ENCODE data around the gene MAB21L3. TPM values are rescaled to one million over a fixed set of nuclear protein-coding genes. Genes with fewer than 3 reads are reported as not detected.

The MAB21L3 gene
- total RNA-seq, 4 donors from 2014 or later: not detected

DNA sequence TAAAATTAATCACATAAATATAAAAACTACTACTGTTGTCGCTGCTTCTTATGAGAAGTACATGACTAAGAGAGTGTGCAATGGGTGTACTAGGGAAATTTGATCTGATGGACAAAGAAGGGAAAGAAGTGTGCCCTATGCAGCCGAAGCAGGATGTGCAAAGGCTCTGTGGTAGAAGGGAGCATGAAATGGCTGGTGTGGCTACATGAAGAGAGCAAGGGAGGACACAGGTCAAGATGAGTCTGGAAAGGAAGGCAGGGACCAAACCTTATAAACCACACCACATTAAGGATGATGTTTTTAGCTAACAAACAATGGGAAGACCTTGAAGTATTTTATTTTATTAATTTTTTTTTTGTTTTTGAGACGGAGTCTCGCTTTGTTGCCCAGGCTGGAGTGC lies 20.0 kb downstream of the MAB21L3 start:
- no peak overlapping the region for H3K27ac ChIP-seq
- H3K4me1 ChIP-seq: no peaks in the 10 kb centered on the region
- TF ChIP-seq, protein P1, sequence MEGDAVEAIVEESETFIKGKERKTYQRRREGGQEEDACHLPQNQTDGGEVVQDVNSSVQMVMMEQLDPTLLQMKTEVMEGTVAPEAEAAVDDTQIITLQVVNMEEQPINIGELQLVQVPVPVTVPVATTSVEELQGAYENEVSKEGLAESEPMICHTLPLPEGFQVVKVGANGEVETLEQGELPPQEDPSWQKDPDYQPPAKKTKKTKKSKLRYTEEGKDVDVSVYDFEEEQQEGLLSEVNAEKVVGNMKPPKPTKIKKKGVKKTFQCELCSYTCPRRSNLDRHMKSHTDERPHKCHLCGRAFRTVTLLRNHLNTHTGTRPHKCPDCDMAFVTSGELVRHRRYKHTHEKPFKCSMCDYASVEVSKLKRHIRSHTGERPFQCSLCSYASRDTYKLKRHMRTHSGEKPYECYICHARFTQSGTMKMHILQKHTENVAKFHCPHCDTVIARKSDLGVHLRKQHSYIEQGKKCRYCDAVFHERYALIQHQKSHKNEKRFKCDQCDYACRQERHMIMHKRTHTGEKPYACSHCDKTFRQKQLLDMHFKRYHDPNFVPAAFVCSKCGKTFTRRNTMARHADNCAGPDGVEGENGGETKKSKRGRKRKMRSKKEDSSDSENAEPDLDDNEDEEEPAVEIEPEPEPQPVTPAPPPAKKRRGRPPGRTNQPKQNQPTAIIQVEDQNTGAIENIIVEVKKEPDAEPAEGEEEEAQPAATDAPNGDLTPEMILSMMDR (IDR thresholded peaks at IDR 0.05): no peak
- TF ChIP-seq POLR2A (IDR thresholded peaks at IDR 0.05): no peak
- H3K9me3 ChIP-seq: no peaks in the 10 kb centered on the region
- intact Hi-C loops (cut with DNase I; ENCODE audit: low total_unique reads): no loop called here
- no peak overlapping the region for H3K4me3 ChIP-seq
- no peak for DNase-seq
- H3K27me3 ChIP-seq: no peaks in the 10 kb centered on the region
- no peaks in the 10 kb centered on the region for H3K36me3 ChIP-seq

DNA sequence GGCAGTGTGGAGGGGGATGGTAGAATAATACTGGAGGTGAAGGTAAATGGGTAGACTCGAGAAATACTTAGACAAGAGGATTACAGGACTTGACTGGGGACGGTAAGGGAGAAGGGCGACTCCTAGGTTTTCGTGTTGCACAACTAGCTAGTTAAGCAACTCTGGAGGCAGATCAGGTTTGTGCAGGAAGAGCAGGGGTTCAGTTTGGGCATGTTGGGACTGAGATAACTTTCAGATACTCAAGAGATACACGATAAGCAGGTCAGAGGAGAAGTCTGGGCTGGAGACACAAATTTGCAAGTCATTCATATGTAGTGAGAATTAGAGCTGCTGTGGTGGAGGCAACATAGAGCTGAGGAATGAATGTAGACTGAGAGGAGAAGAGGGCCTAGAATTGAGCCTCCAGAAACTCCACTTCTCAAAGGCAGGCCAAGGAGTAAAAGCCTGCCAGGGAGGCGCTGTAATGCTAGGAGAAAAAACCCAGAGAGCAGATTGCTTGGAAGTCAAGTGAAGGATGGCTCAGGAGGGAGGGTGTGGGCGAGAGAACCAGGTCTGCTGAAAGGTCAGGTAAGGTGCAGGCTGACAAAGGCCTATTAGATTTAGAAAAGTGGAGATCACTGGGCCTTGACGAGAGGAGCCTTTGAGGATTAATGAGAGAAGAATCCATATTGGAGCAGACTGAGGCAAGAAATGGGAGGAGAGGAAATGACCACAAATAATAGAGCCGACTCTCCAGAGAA lies 20.8 kb downstream of the MAB21L3 start:
- Histone ChIP-seq H3K4me1 (no peaks in the 10 kb centered on the region), H3K9me3 (no peaks in the 10 kb centered on the region), H3K27ac (no peak overlapping the region), H3K4me3 (no peak overlapping the region), H3K36me3 (no peaks in the 10 kb centered on the region), H3K27me3 (no peaks in the 10 kb centered on the region)
- DNase-seq: no peak
- TF ChIP-seq, protein P1 (IDR thresholded peaks at IDR 0.05): no peak
- no peak for TF ChIP-seq POLR2A (IDR thresholded peaks at IDR 0.05)
- intact Hi-C loops (cut with DNase I; ENCODE audit: low total_unique reads): no loop called here

DNA sequence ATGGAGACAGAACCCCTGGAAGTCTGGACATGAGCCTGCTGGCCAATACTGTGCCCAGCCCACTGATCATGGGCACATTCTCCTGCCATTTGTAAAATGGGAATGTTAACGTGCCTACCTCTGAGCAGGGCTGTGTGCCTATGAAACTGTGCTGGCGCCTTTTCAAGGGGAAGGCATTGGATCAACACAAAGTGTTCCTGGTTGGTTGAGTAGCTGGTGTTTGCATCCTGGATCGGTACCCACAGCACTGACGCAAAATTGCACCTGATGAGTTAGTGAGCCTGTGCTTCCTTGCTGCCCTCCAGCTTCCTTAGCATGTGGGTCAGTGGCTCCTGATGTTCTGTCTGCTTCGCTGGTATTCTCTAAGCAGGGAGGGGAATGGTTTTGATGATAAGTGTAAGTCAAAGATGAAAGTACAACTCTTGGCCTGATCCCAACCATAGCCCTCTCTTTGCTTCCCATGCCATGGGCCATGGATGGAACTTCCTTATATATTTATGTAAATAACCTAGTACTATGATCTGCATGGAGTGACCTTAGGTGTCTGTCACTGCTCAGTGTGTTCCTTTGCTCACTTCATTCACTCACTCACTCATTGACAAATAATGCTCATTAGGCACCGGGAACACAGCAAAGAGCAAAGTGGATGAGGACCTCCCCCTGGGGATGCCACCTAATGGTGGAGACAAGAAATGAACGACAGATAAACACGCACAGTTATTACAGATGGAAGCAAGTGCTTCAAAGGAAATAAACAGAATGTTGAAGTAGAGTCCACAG lies 22.7 kb downstream of the MAB21L3 start:
- TF ChIP-seq, protein P1 (IDR thresholded peaks at IDR 0.05): no peak
- TF ChIP-seq POLR2A (IDR thresholded peaks at IDR 0.05): no peak
- no peaks in the 10 kb centered on the region for H3K4me1 ChIP-seq
- no peak for DNase-seq
- no peaks in the 10 kb centered on the region for H3K27me3 ChIP-seq
- no peak overlapping the region for H3K4me3 ChIP-seq
- no peaks in the 10 kb centered on the region for H3K9me3 ChIP-seq
- intact Hi-C loops (cut with DNase I; ENCODE audit: low total_unique reads): no loop called here
- no peak overlapping the region for H3K27ac ChIP-seq
- H3K36me3 ChIP-seq: no peaks in the 10 kb centered on the region

DNA sequence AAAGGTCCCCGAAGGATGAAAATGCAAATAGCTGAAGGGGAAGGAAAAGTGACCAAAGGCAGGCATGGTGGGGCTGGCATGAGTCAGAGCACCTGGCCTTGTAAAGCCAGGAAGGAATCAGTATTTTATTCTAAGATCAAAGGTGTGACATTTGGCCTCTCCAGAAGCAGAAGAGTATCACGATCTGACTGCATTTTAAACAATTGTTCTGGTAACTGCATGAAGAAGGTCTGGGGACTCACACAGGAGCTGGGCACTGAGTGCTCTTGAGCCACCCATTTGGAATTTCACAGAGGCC lies 23.2 kb downstream of the MAB21L3 start:
- intact Hi-C loops (cut with DNase I; ENCODE audit: low total_unique reads): no loop called here
- Histone ChIP-seq H3K36me3 (no peaks in the 10 kb centered on the region), H3K27ac (no peak overlapping the region), H3K4me1 (no peaks in the 10 kb centered on the region), H3K4me3 (no peak overlapping the region), H3K9me3 (no peaks in the 10 kb centered on the region), H3K27me3 (no peaks in the 10 kb centered on the region)
- no peak for DNase-seq
- TF ChIP-seq, protein P1 (IDR thresholded peaks at IDR 0.05): no peak
- no peak for TF ChIP-seq POLR2A (IDR thresholded peaks at IDR 0.05)

DNA sequence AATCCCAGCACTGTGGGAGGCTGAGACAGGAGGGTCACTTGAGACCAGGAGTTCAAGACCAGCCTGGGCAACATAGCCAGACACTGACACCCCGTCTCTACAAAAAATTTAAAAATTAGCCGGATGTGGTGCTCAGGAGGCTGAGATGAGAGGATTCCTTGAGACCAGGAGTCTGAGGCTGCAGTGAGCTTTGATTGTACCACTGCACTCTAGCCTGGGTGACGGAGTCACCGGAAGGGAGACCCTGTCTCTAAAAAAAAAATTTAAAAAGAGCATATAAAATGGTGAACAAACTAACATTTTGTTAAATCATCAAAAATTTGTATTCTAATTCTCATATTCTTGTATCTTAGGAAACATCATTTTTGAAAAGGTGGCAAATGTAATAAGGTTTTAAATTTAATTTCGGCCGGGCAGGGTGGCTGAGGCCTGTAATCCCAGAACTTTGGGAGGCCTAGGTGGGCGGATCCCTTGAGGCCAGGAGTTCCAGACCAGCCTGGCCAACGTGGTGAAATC lies 27.1 kb downstream of the MAB21L3 start:
- no peaks in the 10 kb centered on the region for H3K27me3 ChIP-seq
- no peak for DNase-seq
- no peaks in the 10 kb centered on the region for H3K36me3 ChIP-seq
- H3K4me3 ChIP-seq: no peak overlapping the region
- no peaks in the 10 kb centered on the region for H3K9me3 ChIP-seq
- intact Hi-C loops (cut with DNase I; ENCODE audit: low total_unique reads): no loop called here
- TF ChIP-seq POLR2A (IDR thresholded peaks at IDR 0.05): no peak
- TF ChIP-seq, protein P1 (IDR thresholded peaks at IDR 0.05): no peak
- H3K27ac ChIP-seq: no peak overlapping the region
- no peaks in the 10 kb centered on the region for H3K4me1 ChIP-seq

Data from uterus (tissue), 4 donors.